Measurements from ENCODE around the gene ICE2. TPM values are rescaled to one million over a fixed set of nuclear protein-coding genes. Genes with fewer than 3 reads are reported as not detected.
A peak's percentile ranks its signal among the peaks of the same experiment; 100 is the strongest.

The ICE2 gene
- total and polyA plus RNA-seq, 12 donors: 6.3 to 33.4 (median 26.7) TPM

- TF ChIP-seq CTCF (IDR thresholded peaks at IDR 0.05): no peak
- no peaks in the 10 kb centered on the region for H3K27me3 ChIP-seq
- intact Hi-C loops (cut with DNase I): no loop called here
- H3K9me3 ChIP-seq: no peaks in the 10 kb centered on the region
- no peak overlapping the region for H3K27ac ChIP-seq
- ATAC-seq (no peak), DNase-seq (no peak)
- peaks cover 0 to 94% (median 14%) of the 10 kb centered on the region in 9 donors for H3K36me3 ChIP-seq
- no peak overlapping the region for H3K4me3 ChIP-seq
- peaks cover 0 to 27% (median 7%) of the 10 kb centered on the region in 9 donors for H3K4me1 ChIP-seq
- 79 to 81% methylated on average over 4 of the region's 4 CpGs for WGBS, 2 donors
Measured at GRCh38 chr15:60471314-60471713, 7.6 kb downstream of the ICE2 start.

- ATAC-seq: no peak
- H3K4me3 ChIP-seq: no peak overlapping the region
- no peaks in the 10 kb centered on the region for H3K27me3 ChIP-seq
- H3K27ac ChIP-seq: no peak overlapping the region
- peaks cover 0 to 15% (median 4%) of the 10 kb centered on the region in 9 donors for H3K4me1 ChIP-seq
- no peak for TF ChIP-seq CTCF (IDR thresholded peaks at IDR 0.05)
- DNase-seq: no peak
- intact Hi-C loops (cut with DNase I): no loop called here
- peaks cover 0 to 96% (median 20%) of the 10 kb centered on the region in 9 donors for H3K36me3 ChIP-seq
- no peaks in the 10 kb centered on the region for H3K9me3 ChIP-seq
Measured at GRCh38 chr15:60469893-60470641, 8.9 kb downstream of the ICE2 start.

GRCh38 chr15:60464836-60465630 is 13.9 kb downstream of the ICE2 start:
- intact Hi-C loops (cut with DNase I): no loop called here
- H3K4me3 ChIP-seq: no peak overlapping the region
- H3K36me3 ChIP-seq: peaks cover 0 to 98% (median 22%) of the 10 kb centered on the region in 9 donors
- no peaks in the 10 kb centered on the region for H3K9me3 ChIP-seq
- DNase-seq (no peak), ATAC-seq (peak in 2 of 8 donors; percentile 55 to 62)
- H3K27ac ChIP-seq: no peak overlapping the region
- no peaks in the 10 kb centered on the region for H3K27me3 ChIP-seq
- no peak for TF ChIP-seq CTCF (IDR thresholded peaks at IDR 0.05)
- peaks cover 0 to 5% (median 0%) of the 10 kb centered on the region in 9 donors for H3K4me1 ChIP-seq
- WGBS, 2 donors: 70 to 81% methylated on average over 7 of the region's 7 CpGs

- TF ChIP-seq CTCF (IDR thresholded peaks at IDR 0.05): no peak
- no peaks in the 10 kb centered on the region for H3K9me3 ChIP-seq
- H3K27me3 ChIP-seq: no peaks in the 10 kb centered on the region
- no peaks in the 10 kb centered on the region for H3K4me1 ChIP-seq
- no peak for ATAC-seq
- no peak for DNase-seq
- intact Hi-C loops (cut with DNase I): no loop called here
- H3K4me3 ChIP-seq: no peak overlapping the region
- no peak overlapping the region for H3K27ac ChIP-seq
- H3K36me3 ChIP-seq: peaks cover 0 to 89% (median 8%) of the 10 kb centered on the region in 9 donors
Measured at GRCh38 chr15:60462027-60462426, 16.9 kb downstream of the ICE2 start.

Measured in heart right ventricle (tissue), 16 donors.